PC-9 (cell line): ENCODE data around the gene CMTM7.

Source experiments
- EZH2 ChIP-seq: fragments of 200-600 bp; sonication (generic); IDR thresholded peaks from 2 replicates; pipeline ENCODE4 v1.8.0; 2017; ENCODE audit warnings: antibody characterized with exemption, low read depth
- TF ChIP-seq, protein P1 (sequence below): fragments of 200-600 bp; sonication (generic); conservative IDR thresholded peaks from 2 replicates; pipeline ENCODE4 v1.6.1; 2017; ENCODE audit warnings: mixed run types, antibody characterized with exemption, mild to moderate bottlenecking, moderate library complexity

DNA sequence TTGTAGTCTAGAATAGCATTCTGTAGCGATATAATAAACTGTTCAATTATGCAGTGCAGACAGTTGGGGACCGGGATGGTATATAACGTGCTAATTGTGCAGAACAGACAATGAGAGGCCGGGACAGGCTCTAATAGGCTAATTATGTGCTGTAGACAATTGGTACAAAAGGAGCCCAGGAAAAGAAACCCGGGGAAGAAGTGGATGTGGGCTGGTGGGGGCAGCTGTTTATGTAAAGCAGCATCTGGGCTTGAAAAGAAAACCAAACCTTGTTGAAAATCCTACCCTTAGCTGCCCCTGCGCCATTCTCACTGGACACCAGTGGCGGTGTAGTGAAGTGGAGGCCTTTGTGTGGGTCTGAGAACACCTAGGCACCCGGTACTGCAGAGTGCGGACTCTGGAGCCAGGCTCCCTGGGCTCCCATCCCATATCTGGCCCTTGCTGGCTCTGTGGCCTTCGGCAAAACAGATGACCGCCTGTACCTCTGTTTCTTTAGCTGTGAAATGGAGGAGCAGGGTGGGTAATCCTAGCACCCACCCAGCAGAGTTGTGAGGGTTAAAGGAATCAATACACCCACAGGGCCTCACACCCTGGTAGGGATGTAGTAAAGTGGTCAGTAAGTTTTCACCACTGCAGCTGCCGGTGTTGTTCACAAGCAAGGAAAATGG is 59.5 kb downstream of the CMTM7 start:
- TF ChIP-seq, protein P1, sequence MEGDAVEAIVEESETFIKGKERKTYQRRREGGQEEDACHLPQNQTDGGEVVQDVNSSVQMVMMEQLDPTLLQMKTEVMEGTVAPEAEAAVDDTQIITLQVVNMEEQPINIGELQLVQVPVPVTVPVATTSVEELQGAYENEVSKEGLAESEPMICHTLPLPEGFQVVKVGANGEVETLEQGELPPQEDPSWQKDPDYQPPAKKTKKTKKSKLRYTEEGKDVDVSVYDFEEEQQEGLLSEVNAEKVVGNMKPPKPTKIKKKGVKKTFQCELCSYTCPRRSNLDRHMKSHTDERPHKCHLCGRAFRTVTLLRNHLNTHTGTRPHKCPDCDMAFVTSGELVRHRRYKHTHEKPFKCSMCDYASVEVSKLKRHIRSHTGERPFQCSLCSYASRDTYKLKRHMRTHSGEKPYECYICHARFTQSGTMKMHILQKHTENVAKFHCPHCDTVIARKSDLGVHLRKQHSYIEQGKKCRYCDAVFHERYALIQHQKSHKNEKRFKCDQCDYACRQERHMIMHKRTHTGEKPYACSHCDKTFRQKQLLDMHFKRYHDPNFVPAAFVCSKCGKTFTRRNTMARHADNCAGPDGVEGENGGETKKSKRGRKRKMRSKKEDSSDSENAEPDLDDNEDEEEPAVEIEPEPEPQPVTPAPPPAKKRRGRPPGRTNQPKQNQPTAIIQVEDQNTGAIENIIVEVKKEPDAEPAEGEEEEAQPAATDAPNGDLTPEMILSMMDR, result no peak
- TF ChIP-seq EZH2, result no peak
